ENCODE results near the gene ANKAR. TPM values are rescaled to one million over a fixed set of nuclear protein-coding genes. Genes with fewer than 3 reads are reported as not detected.

The ANKAR gene
- total RNA-seq, 1 experiment from 2014 or later = 1.3 TPM

- no peak for TF ChIP-seq MLX (CRISPR knock-in tag; IDR thresholded peaks at IDR 0.05)
- peak; percentile 80 for TF ChIP-seq ZBTB43 (CRISPR knock-in tag; IDR thresholded peaks at IDR 0.05)
- TF ChIP-seq ZNF232 (CRISPR knock-in tag; IDR thresholded peaks at IDR 0.05) = 0 out of 2 replicates have a peak, but pooled peaks have one; percentile 51
- TF ChIP-seq GABPB1 (CRISPR knock-in tag; IDR thresholded peaks at IDR 0.05) = peak; percentile 84
Observed at GRCh38 chr2:189674374-189675112, at the start of gene ANKAR (continued).

- Mint-ChIP-seq H3K27me3 (ENCODE audit: low read depth) (no peaks in the 10 kb centered on the region), H3K4me3 (no peak overlapping the region), H3K4me1 (peaks cover 15% of the 10 kb centered on the region), H3K9me3 (no peaks in the 10 kb centered on the region), H3K36me3 (no peaks in the 10 kb centered on the region), H3K27ac (no peak overlapping the region)
- ChIA-PET CTCF (no interaction called here), POLR2A (no interaction called here)
- ATAC-seq (no peak), DNase-seq (ENCODE audit: low spot score) (no peak)
- TF ChIP-seq FOXK1 (CRISPR knock-in tag; IDR thresholded peaks at IDR 0.05) (no peak), ATF6 (CRISPR knock-in tag; IDR thresholded peaks at IDR 0.05) (no peak), ERG (CRISPR knock-in tag; IDR thresholded peaks at IDR 0.05) (no peak), GTF2I (CRISPR knock-in tag; conservative IDR thresholded peaks at IDR 0.05) (no peak), MXD4 (CRISPR knock-in tag; IDR thresholded peaks at IDR 0.05; ENCODE audit: borderline replicate concordance) (no peak), ZNF671 (CRISPR knock-in tag; IDR thresholded peaks at IDR 0.05) (no peak), ZNF317 (CRISPR knock-in tag; IDR thresholded peaks at IDR 0.05; ENCODE audit: borderline replicate concordance, low read depth) (no peak), ZNF512 (CRISPR knock-in tag; IDR thresholded peaks at IDR 0.05; ENCODE audit: borderline replicate concordance) (no peak), E2F1 (CRISPR knock-in tag; IDR thresholded peaks at IDR 0.05) (no peak), ZNF281 (CRISPR knock-in tag; IDR thresholded peaks at IDR 0.05) (no peak)
Observed at GRCh38 chr2:189625636-189626035, 48.8 kb upstream of the ANKAR start.

All from WTC11 (cell line).